Hepatocyte (in vitro differentiated cells): ENCODE results near the gene KRT78. TPM values are rescaled to one million over a fixed set of nuclear protein-coding genes. Genes with fewer than 3 reads are reported as not detected.
"Not testable (repeated sequence)": the region's sequence is repeated elsewhere in the genome, so short reads cannot be mapped to it uniquely, and the experiment has no call there.

Experiments used
- DNase-seq: peaks from one replicate; pipeline ENCODE4 v3.0.0-alpha.2; 2016; ENCODE audit warnings: low spot score
- H2AFZ ChIP-seq: fragments of 200-600 bp; sonication (generic); 2 replicates; pipeline ENCODE4 v1.6.0; 2016; ENCODE audit warnings: antibody characterized with exemption, mild to moderate bottlenecking
- H3K27ac ChIP-seq: fragments of 200-600 bp; sonication (generic); 2 replicates; pipeline ENCODE4 v1.5.1; 2016; ENCODE audit warnings: mild to moderate bottlenecking
- H3K27me3 ChIP-seq: fragments of 200-600 bp; sonication (generic); 2 replicates; pipeline ENCODE4 v1.6.1; 2016
- H3K36me3 ChIP-seq: fragments of 200-600 bp; sonication (generic); replicated peaks from 2 replicates; pipeline ENCODE4 v1.5.1; 2016; ENCODE audit warnings: low read depth; ENCODE audit not compliant: insufficient read depth
- H3K4me1 ChIP-seq: fragments of 200-600 bp; sonication (generic); 2 replicates; pipeline ENCODE4 v1.5.1; 2016; ENCODE audit warnings: mild to moderate bottlenecking, moderate library complexity; ENCODE audit not compliant: insufficient read depth
- H3K4me2 ChIP-seq: fragments of 200-600 bp; sonication (generic); 2 replicates; pipeline ENCODE4 v1.6.0; 2016
- H3K4me3 ChIP-seq: fragments of 200-600 bp; sonication (generic); 2 replicates; pipeline ENCODE4 v1.5.1; 2016; ENCODE audit warnings: mild to moderate bottlenecking
- H3K79me2 ChIP-seq: fragments of 200-600 bp; sonication (generic); 2 replicates; pipeline ENCODE4 v1.6.0; 2017; ENCODE audit warnings: mild to moderate bottlenecking
- H3K9me2 ChIP-seq: fragments of 200-600 bp; sonication (generic); replicated peaks from 2 replicates; pipeline ENCODE4 v1.6.0; 2017; ENCODE audit warnings: mild to moderate bottlenecking; ENCODE audit not compliant: insufficient read depth
- H3K9me3 ChIP-seq: fragments of 200-600 bp; sonication (generic); 2 replicates; pipeline ENCODE4 v1.5.1; 2016; ENCODE audit warnings: low read depth, mild to moderate bottlenecking
- H4K20me1 ChIP-seq: fragments of 200-600 bp; sonication (generic); 2 replicates; pipeline ENCODE4 v1.6.0; 2016; ENCODE audit warnings: mild to moderate bottlenecking; ENCODE audit not compliant: insufficient read depth, poor library complexity, severe bottlenecking
- EZH2 ChIP-seq: fragments of 200-600 bp; sonication (generic); IDR thresholded peaks from 2 replicates; pipeline ENCODE4 v1.6.1; 2016; ENCODE audit warnings: antibody characterized with exemption, mild to moderate bottlenecking, borderline replicate concordance
- EZH2phosphoT487 ChIP-seq: fragments of 200-600 bp; sonication (generic); IDR thresholded peaks from one replicate; pipeline ENCODE4 v1.6.1; 2018; ENCODE audit warnings: antibody characterized with exemption, mild to moderate bottlenecking, low read depth, moderate library complexity; ENCODE audit not compliant: unreplicated experiment, severe bottlenecking
- WGBS: methylation state at CpG from one replicate; pipeline ENCODE4 v1.1.6; 2016; ENCODE audit warnings: low lambda C conversion rate; ENCODE audit errors: missing lambda C conversion rate; 5-methylcytosine and 5-hydroxymethylcytosine counted together
- polyA plus RNA-seq: library from polyadenylated mRNA; unstranded; fragments of >200 nt; fragmentation: Nextera tagmentation; extraction: Ambion mirVana; gene quantifications from 2 replicates; pipeline ENCODE4 v1.2.1, GENCODE V29; 2016
- total RNA-seq: library from RNA; depleted of rRNA; stranded (reverse); fragments of >200 nt; gene quantifications from 2 replicates; pipeline ENCODE4 v1.2.3, GENCODE V29; 2014
- TF ChIP-seq, protein P1 (sequence below): fragments of 200-600 bp; sonication (generic); IDR thresholded peaks from 2 replicates; pipeline ENCODE4 v1.5.1; 2016; ENCODE audit warnings: antibody characterized with exemption, mild to moderate bottlenecking; ENCODE audit not compliant: poor library complexity

Gene KRT78
- total and polyA plus RNA-seq, 2 experiments from 2014 or later, result not detected

DNA sequence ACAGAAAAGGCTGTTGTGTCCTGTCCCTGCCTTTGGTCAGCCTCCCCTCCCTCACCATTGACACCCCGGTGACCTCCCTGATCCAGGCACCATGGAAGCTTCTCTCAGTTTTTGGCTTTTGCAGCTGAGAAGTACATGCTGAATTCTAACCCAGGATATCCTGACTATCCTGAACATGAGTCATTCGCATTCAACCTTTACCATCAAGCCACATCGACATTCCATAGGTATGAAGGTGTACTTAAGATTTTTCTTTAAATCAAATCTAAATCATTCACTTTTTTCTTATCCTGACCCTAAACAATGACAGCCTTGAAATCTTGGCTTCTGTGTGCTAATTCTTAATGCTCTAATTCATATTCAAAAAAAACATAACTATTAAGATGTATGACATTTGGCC, 8.7 kb upstream of the KRT78 start:
- H4K20me1 ChIP-seq, result no peaks in the 10 kb centered on the region
- H3K27me3 ChIP-seq, result peaks cover 5% of the 10 kb centered on the region
- DNase-seq, result no peak
- no peak overlapping the region for H3K4me2 ChIP-seq
- H3K27ac ChIP-seq, result no peak overlapping the region
- H3K36me3 ChIP-seq, result no peaks in the 10 kb centered on the region
- no peaks in the 10 kb centered on the region for H3K9me2 ChIP-seq
- H3K4me3 ChIP-seq, result no peak overlapping the region
- H3K79me2 ChIP-seq, result no peaks in the 10 kb centered on the region
- H3K9me3 ChIP-seq, result no peaks in the 10 kb centered on the region
- no peak overlapping the region for H2AFZ ChIP-seq
- no peak for TF ChIP-seq EZH2phosphoT487
- TF ChIP-seq EZH2, result no peak
- TF ChIP-seq, protein P1, sequence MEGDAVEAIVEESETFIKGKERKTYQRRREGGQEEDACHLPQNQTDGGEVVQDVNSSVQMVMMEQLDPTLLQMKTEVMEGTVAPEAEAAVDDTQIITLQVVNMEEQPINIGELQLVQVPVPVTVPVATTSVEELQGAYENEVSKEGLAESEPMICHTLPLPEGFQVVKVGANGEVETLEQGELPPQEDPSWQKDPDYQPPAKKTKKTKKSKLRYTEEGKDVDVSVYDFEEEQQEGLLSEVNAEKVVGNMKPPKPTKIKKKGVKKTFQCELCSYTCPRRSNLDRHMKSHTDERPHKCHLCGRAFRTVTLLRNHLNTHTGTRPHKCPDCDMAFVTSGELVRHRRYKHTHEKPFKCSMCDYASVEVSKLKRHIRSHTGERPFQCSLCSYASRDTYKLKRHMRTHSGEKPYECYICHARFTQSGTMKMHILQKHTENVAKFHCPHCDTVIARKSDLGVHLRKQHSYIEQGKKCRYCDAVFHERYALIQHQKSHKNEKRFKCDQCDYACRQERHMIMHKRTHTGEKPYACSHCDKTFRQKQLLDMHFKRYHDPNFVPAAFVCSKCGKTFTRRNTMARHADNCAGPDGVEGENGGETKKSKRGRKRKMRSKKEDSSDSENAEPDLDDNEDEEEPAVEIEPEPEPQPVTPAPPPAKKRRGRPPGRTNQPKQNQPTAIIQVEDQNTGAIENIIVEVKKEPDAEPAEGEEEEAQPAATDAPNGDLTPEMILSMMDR, result no peak
- 94% methylated on average over 3 of the region's 3 CpGs for WGBS
- H3K4me1 ChIP-seq, result peaks cover 5% of the 10 kb centered on the region

GRCh38 chr12:52856787-52857186, 8.0 kb upstream of the KRT78 start:
- Histone ChIP-seq H3K27me3 (peaks cover 8% of the 10 kb centered on the region), H3K36me3 (no peaks in the 10 kb centered on the region), H4K20me1 (no peaks in the 10 kb centered on the region), H3K79me2 (no peaks in the 10 kb centered on the region), H3K4me2 (no peak overlapping the region), H3K4me1 (peaks cover 5% of the 10 kb centered on the region), H3K4me3 (no peak overlapping the region), H3K9me3 (no peaks in the 10 kb centered on the region), H3K27ac (no peak overlapping the region), H2AFZ (no peak overlapping the region), H3K9me2 (no peaks in the 10 kb centered on the region)
- no peak for DNase-seq
- TF ChIP-seq EZH2phosphoT487 (no peak), EZH2 (no peak)
- TF ChIP-seq, protein P1, result no peak
- 88% methylated on average over 3 of the region's 3 CpGs for WGBS

DNA sequence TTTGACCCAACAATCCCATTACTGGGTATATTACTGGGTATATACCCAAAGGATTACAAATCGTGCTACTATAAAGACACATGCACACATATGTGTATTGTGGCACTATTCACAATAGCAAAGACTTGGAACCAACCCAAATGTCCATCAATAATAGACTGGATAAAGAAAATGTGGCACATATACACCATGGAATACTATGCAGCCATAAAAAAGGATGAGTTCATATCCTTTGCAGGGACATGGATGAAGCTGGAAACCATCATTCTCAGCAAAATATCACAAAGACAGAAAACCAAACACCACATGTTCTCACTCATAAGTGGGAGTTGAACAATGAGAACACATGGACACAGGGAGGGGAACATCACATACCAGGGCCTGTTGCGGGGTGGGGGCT, 7.3 kb upstream of the KRT78 start:
- DNase-seq, H3K4me1 ChIP-seq, H2AFZ ChIP-seq, H3K36me3 ChIP-seq, H3K9me3 ChIP-seq, H3K4me3 ChIP-seq, H3K27ac ChIP-seq, H3K79me2 ChIP-seq, H3K27me3 ChIP-seq, H4K20me1 ChIP-seq, H3K4me2 ChIP-seq, H3K9me2 ChIP-seq: not testable (repeated sequence)
- 97% methylated on average over 2 of the region's 2 CpGs for WGBS

GRCh38 chr12:52851787-52852186, 3.0 kb upstream of the KRT78 start:
- H2AFZ ChIP-seq, result no peak overlapping the region
- H3K9me3 ChIP-seq, result no peaks in the 10 kb centered on the region
- no peaks in the 10 kb centered on the region for H4K20me1 ChIP-seq
- no peaks in the 10 kb centered on the region for H3K79me2 ChIP-seq
- no peak overlapping the region for H3K27ac ChIP-seq
- TF ChIP-seq EZH2phosphoT487 (no peak), EZH2 (no peak)
- TF ChIP-seq, protein P1, result no peak
- H3K4me3 ChIP-seq, result no peak overlapping the region
- no peaks in the 10 kb centered on the region for H3K9me2 ChIP-seq
- peaks cover 8% of the 10 kb centered on the region for H3K27me3 ChIP-seq
- H3K36me3 ChIP-seq, result no peaks in the 10 kb centered on the region
- no peak overlapping the region for H3K4me2 ChIP-seq
- no peak for DNase-seq
- no peaks in the 10 kb centered on the region for H3K4me1 ChIP-seq
